DND-41 (cell line): ENCODE results near the gene ACAD8.

Experiments used
- ATAC-seq: fragments of 200-7000 bp; cut with Tn5 transposase; 3 replicates; pipeline ENCODE4 v1.9.1; 2021; ENCODE audit warnings: low read depth; ENCODE audit not compliant: insufficient read depth
- DNase-seq: peaks from one replicate; pipeline ENCODE4 v3.0.0-alpha.2; 2020
- H2AFZ ChIP-seq: 2 replicates; pipeline ENCODE4 v1.6.0; 2012; ENCODE audit warnings: low read depth, low read length
- H3K27ac ChIP-seq: 2 replicates; pipeline ENCODE4 v1.5.1; 2012; ENCODE audit warnings: low read length, inconsistent platforms
- H3K27me3 ChIP-seq: fragments of 200-600 bp; sonication (generic); 2 replicates; pipeline ENCODE4 v1.6.0; 2012; ENCODE audit warnings: low read length, mild to moderate bottlenecking, inconsistent platforms; ENCODE audit not compliant: insufficient read depth, poor library complexity
- H3K36me3 ChIP-seq: 2 replicates; pipeline ENCODE4 v1.5.1; 2012; ENCODE audit warnings: low read length, inconsistent platforms; ENCODE audit not compliant: insufficient read depth
- H3K4me1 ChIP-seq: 2 replicates; pipeline ENCODE4 v1.5.1; 2012; ENCODE audit warnings: mild to moderate bottlenecking, low read length; ENCODE audit not compliant: insufficient read depth
- H3K4me2 ChIP-seq: 2 replicates; pipeline ENCODE4 v1.6.0; 2012; ENCODE audit warnings: mild to moderate bottlenecking, moderate library complexity, low read length, inconsistent platforms; ENCODE audit not compliant: insufficient read depth
- H3K4me3 ChIP-seq, 2 experiments: fragments of 200-600 bp in 1 of 2; shearing (Covaris generic) in 1 of 2; 2 replicates each; pipeline ENCODE4 v1.5.1; 2012 to 2016; ENCODE audit warnings: inconsistent platforms in 2 of 2, low read length in 2 of 2, mild to moderate bottlenecking in 2 of 2, low read depth in 1 of 2, moderate library complexity in 1 of 2
- H3K79me2 ChIP-seq: 2 replicates; pipeline ENCODE4 v1.6.0; 2012; ENCODE audit warnings: low read length, inconsistent platforms; ENCODE audit not compliant: insufficient read depth
- H3K9ac ChIP-seq: 2 replicates; pipeline ENCODE4 v1.6.0; 2012; ENCODE audit warnings: low read depth, mild to moderate bottlenecking, inconsistent platforms, low read length, moderate library complexity
- H3K9me3 ChIP-seq: 2 replicates; pipeline ENCODE4 v1.5.1; 2012; ENCODE audit warnings: low read length, moderate library complexity, mild to moderate bottlenecking, inconsistent platforms; ENCODE audit not compliant: insufficient read depth, severe bottlenecking
- H4K20me1 ChIP-seq: 2 replicates; pipeline ENCODE4 v1.6.0; 2012; ENCODE audit warnings: low read length; ENCODE audit not compliant: insufficient read depth
- EZH2 ChIP-seq: IDR thresholded peaks from 3 replicates; pipeline ENCODE4 v1.6.1; 2012; ENCODE audit warnings: borderline replicate concordance, low read depth, mild to moderate bottlenecking, moderate library complexity, low read length, inconsistent platforms; ENCODE audit not compliant: severe bottlenecking
- TF ChIP-seq, protein P1 (sequence below): IDR thresholded peaks from 2 replicates; pipeline ENCODE4 v1.5.1; 2012; ENCODE audit warnings: borderline replicate concordance, low read length, moderate library complexity, mild to moderate bottlenecking; ENCODE audit not compliant: poor library complexity, severe bottlenecking; ENCODE audit errors: extremely low read depth

The ACAD8 gene

DNA sequence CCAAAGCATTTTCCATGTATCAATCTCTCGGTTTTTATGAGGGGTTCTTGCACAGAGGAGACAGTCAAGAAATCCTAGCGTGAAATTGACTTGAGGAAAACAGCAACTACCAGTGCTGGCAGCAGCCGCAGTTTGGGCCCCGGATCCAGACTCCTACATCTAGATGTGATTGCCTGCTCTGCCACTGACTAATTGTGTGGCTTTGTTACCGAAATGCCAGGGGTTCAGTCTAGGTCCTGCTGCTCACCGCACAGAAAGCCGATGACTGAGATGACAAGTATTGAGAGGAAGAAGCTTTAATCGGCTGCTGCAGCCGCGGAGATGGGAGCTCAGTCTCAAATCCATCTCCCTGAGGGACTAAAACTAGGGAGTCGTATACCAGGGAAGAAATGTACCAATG is 14.6 kb downstream of the ACAD8 start:
- Histone ChIP-seq H2AFZ (no peak overlapping the region), H3K36me3 (peaks cover 16% of the 10 kb centered on the region; the same call in 1 of the 2 replicates), H4K20me1 (no peaks in the 10 kb centered on the region), H3K27me3 (no peaks in the 10 kb centered on the region), H3K4me3 (no peak overlapping the region), H3K9me3 (no peaks in the 10 kb centered on the region), H3K27ac (peak overlapping the region; percentile 3; the same call in 1 of the 2 replicates), H3K79me2 (peaks cover 56% of the 10 kb centered on the region), H3K4me1 (peaks cover 40% of the 10 kb centered on the region), H3K9ac (no peak overlapping the region), H3K4me2 (no peak overlapping the region)
- no peak for ATAC-seq
- no peak for TF ChIP-seq EZH2
- TF ChIP-seq, protein P1, sequence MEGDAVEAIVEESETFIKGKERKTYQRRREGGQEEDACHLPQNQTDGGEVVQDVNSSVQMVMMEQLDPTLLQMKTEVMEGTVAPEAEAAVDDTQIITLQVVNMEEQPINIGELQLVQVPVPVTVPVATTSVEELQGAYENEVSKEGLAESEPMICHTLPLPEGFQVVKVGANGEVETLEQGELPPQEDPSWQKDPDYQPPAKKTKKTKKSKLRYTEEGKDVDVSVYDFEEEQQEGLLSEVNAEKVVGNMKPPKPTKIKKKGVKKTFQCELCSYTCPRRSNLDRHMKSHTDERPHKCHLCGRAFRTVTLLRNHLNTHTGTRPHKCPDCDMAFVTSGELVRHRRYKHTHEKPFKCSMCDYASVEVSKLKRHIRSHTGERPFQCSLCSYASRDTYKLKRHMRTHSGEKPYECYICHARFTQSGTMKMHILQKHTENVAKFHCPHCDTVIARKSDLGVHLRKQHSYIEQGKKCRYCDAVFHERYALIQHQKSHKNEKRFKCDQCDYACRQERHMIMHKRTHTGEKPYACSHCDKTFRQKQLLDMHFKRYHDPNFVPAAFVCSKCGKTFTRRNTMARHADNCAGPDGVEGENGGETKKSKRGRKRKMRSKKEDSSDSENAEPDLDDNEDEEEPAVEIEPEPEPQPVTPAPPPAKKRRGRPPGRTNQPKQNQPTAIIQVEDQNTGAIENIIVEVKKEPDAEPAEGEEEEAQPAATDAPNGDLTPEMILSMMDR, result no peak
- DNase-seq, result no peak

DNA sequence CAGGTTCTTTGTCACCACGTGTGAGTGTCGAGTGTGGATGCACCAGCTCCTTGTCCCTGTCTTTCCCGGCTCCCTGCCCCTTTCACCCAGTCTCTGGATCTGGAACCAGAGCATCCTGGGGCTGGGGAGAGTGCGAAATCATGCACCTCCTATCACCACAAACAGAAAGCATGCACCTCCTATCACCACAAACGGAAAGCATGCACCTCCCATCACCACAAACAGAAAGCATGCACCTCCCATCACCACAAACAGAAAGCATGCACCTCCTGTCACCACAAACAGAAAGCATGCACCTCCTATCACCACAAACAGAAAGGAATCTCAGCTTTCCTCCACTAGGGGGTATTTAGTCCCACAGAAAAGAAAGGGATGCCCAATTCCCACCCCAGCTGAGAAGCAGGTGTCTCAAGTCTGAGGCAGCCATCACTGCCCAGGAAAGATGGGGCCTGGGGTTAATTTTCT is 16.9 kb downstream of the ACAD8 start:
- Histone ChIP-seq H3K9ac (peak overlapping the region; percentile 49), H3K27me3 (no peaks in the 10 kb centered on the region), H3K4me1 (peaks cover 63% of the 10 kb centered on the region), H3K4me3 (peak overlapping the region in 1 of 2 experiments; percentile 40; a peak in 2 of 4 replicates), H3K79me2 (peaks cover 74% of the 10 kb centered on the region), H3K27ac (peak overlapping the region; percentile 89), H2AFZ (peak overlapping the region; percentile 36; the same call in 1 of the 2 replicates), H4K20me1 (no peaks in the 10 kb centered on the region), H3K36me3 (no peaks in the 10 kb centered on the region), H3K4me2 (peak overlapping the region; percentile 50), H3K9me3 (no peaks in the 10 kb centered on the region)
- DNase-seq, result peak; percentile 82
- TF ChIP-seq, protein P1, result peak; percentile 84
- no peak for TF ChIP-seq EZH2
- ATAC-seq, result peak; percentile 83

DNA sequence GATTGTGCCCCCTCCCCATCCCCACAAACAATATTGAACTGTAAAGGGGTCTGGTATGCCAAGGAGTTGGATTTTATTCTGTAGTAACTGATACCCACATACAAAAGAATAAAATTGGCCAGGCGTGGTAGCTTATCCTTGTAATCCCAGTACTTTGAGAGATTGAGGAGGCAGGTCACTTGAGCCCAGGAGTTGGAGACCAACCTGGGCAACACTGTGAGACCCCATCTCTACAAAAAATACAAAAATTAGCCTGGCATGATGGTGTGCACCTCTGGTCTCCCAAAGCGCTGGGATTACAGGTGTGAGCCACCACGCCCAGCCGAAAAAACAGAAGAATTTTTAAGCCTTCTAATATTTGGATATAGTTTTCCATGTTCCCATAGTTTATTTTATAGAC is 18.6 kb downstream of the ACAD8 start:
- no peaks in the 10 kb centered on the region for H4K20me1 ChIP-seq
- ATAC-seq (no peak), DNase-seq (no peak)
- H3K4me3 ChIP-seq, result no peak overlapping the region
- H3K79me2 ChIP-seq, result peaks cover 72% of the 10 kb centered on the region
- H3K9me3 ChIP-seq, result no peaks in the 10 kb centered on the region
- peak overlapping the region; percentile 92 for H3K4me2 ChIP-seq
- TF ChIP-seq, protein P1, result no peak
- no peak for TF ChIP-seq EZH2
- peaks cover 70% of the 10 kb centered on the region for H3K4me1 ChIP-seq
- H2AFZ ChIP-seq, result no peak overlapping the region
- H3K9ac ChIP-seq, result no peak overlapping the region
- no peaks in the 10 kb centered on the region for H3K36me3 ChIP-seq
- no peaks in the 10 kb centered on the region for H3K27me3 ChIP-seq
- peak overlapping the region; percentile 88 for H3K27ac ChIP-seq
